HepG2 (cell line): ENCODE data around the gene ENTREP3. TPM values are rescaled to one million over a fixed set of nuclear protein-coding genes. Genes with fewer than 3 reads are reported as not detected.

ENCODE experiments used
- FOXP1 ChIP-seq, 2 experiments: fragments of 450-650 bp in 1 of 2; IDR thresholded peaks; 2 replicates each; pipeline ENCODE4 v1.6.1; 2017 to 2018; ENCODE audit warnings: antibody characterized with exemption in 1 of 2
- IRF2 ChIP-seq: IDR thresholded peaks from 2 replicates; pipeline ENCODE4 v1.6.1; 2018; ENCODE audit warnings: missing genetic modification reagents, missing compliant biosample characterization
- ONECUT2 ChIP-seq: sonication (generic); formaldehyde crosslinking; IDR thresholded peaks from 2 replicates; pipeline ENCODE4 v1.4.0; 2020; ENCODE audit warnings: missing genetic modification reagents
- POLR2G ChIP-seq: fragments of 200-400 bp; formaldehyde crosslinking; IDR thresholded peaks from 2 replicates; pipeline ENCODE4 v1.6.1; 2018; ENCODE audit warnings: mild to moderate bottlenecking, low read depth, low read length, moderate library complexity
- REL ChIP-seq: sonication (generic); formaldehyde crosslinking; conservative IDR thresholded peaks from 2 replicates; pipeline ENCODE4 v1.8.0; 2022; ENCODE audit warnings: mild to moderate bottlenecking, missing genetic modification reagents, moderate library complexity
- SMYD3 ChIP-seq: sonication (generic); formaldehyde crosslinking; IDR thresholded peaks from 2 replicates; pipeline ENCODE4 v1.8.1; 2023; ENCODE audit warnings: mild to moderate bottlenecking, missing genetic modification reagents
- SPEN ChIP-seq: sonication (generic); formaldehyde crosslinking; IDR thresholded peaks from 2 replicates; pipeline ENCODE4 v1.5.1; 2020; ENCODE audit warnings: low read depth, mild to moderate bottlenecking, missing genetic modification reagents
- SUZ12 ChIP-seq: fragments of 150-350 bp; IDR thresholded peaks from 2 replicates; pipeline ENCODE4 v1.6.1; 2014; ENCODE audit warnings: low read depth, low read length
- ZBTB25 ChIP-seq: IDR thresholded peaks from 2 replicates; pipeline ENCODE4 v1.6.1; 2018; ENCODE audit warnings: missing genetic modification reagents
- ZBTB37 ChIP-seq: sonication (generic); formaldehyde crosslinking; IDR thresholded peaks from 2 replicates; pipeline ENCODE4 v1.4.0; 2020; ENCODE audit warnings: mild to moderate bottlenecking, missing genetic modification reagents
- ZBTB42 ChIP-seq: sonication (generic); formaldehyde crosslinking; IDR thresholded peaks from 2 replicates; pipeline ENCODE4 v1.5.0; 2020; ENCODE audit warnings: mild to moderate bottlenecking, missing genetic modification reagents
- ZFX ChIP-seq: sonication (generic); formaldehyde crosslinking; IDR thresholded peaks from 2 replicates; pipeline ENCODE4 v1.4.0; 2020; ENCODE audit warnings: mild to moderate bottlenecking, low read depth, missing genetic modification reagents, moderate library complexity
- ZNF12 ChIP-seq: sonication (generic); formaldehyde crosslinking; IDR thresholded peaks from 2 replicates; pipeline ENCODE4 v1.5.0; 2020; ENCODE audit warnings: missing genetic modification reagents
- ZNF607 ChIP-seq: sonication (generic); formaldehyde crosslinking; IDR thresholded peaks from 2 replicates; pipeline ENCODE4 v1.5.1; 2020; ENCODE audit warnings: missing genetic modification reagents, mild to moderate bottlenecking, borderline replicate concordance
- ZNF670 ChIP-seq: sonication (generic); formaldehyde crosslinking; IDR thresholded peaks from 2 replicates; pipeline ENCODE4 v1.8.0; 2022; ENCODE audit warnings: mild to moderate bottlenecking, missing genetic modification reagents, borderline replicate concordance
- ZNF691 ChIP-seq: sonication (generic); formaldehyde crosslinking; IDR thresholded peaks from 2 replicates; pipeline ENCODE4 v1.4.0; 2020; ENCODE audit warnings: missing genetic modification reagents, low read depth, mild to moderate bottlenecking, borderline replicate concordance
- ZNF782 ChIP-seq: sonication (generic); formaldehyde crosslinking; IDR thresholded peaks from 2 replicates; pipeline ENCODE4 v1.4.0; 2020; ENCODE audit warnings: missing genetic modification reagents, mild to moderate bottlenecking, borderline replicate concordance
- polyA plus RNA-seq, 8 experiments: library from polyadenylated mRNA; depleted of rRNA in 3 of 8; stranded (reverse) in 7 of 8; unstranded in 1 of 8; fragments of >200 nt; fragmentation: Illumina TruSeq in 4 of 8; extraction: Trizol in 4 of 8; gene quantifications; 2 replicates each; pipeline versions ENCODE4 v1.2.1 to v1.2.3, GENCODE V29; 2011 to 2016; ENCODE audit warnings: low read depth in 4 of 8, missing spikeins in 1 of 8, mixed read lengths in 1 of 8; ENCODE audit not compliant: insufficient read depth in 1 of 8
- total RNA-seq, 5 experiments: library from RNA; depleted of rRNA; stranded (reverse); fragments of >200 nt; fragmentation: Illumina TruSeq; extraction: Trizol; gene quantifications; 2 replicates each; pipeline ENCODE4 v1.2.3, GENCODE V29; 2016; ENCODE audit warnings: low read depth in 1 of 5
- TF ChIP-seq, protein P1 (sequence below): sonication (generic); formaldehyde crosslinking; IDR thresholded peaks from 2 replicates; pipeline ENCODE4 v1.8.1; 2023; ENCODE audit warnings: missing genetic modification reagents, inconsistent platforms, borderline replicate concordance
- TF ChIP-seq, protein P2 (sequence below): sonication (generic); formaldehyde crosslinking; IDR thresholded peaks from 2 replicates; pipeline ENCODE4 v1.8.1; 2023; ENCODE audit warnings: mild to moderate bottlenecking, missing genetic modification reagents
- TF ChIP-seq, protein P3 (sequence below): sonication (generic); formaldehyde crosslinking; IDR thresholded peaks from 2 replicates; pipeline ENCODE4 v1.4.0; 2020; ENCODE audit warnings: missing genetic modification reagents

The ENTREP3 gene
- total and polyA plus RNA-seq, 2 of the 13 experiments (the other 11 are each of a cell fraction or from before 2014, with no cell fraction given): 4.1 to 9.9 TPM

GRCh38 chr1:155261852-155262673 lies 6.8 kb upstream of the ENTREP3 start, which contains the start of gene SCAMP3 (continued):
- TF ChIP-seq ZBTB25 (CRISPR knock-in tag): peak; percentile 90; the same call in 1 of the 2 replicates
- TF ChIP-seq, protein P1, sequence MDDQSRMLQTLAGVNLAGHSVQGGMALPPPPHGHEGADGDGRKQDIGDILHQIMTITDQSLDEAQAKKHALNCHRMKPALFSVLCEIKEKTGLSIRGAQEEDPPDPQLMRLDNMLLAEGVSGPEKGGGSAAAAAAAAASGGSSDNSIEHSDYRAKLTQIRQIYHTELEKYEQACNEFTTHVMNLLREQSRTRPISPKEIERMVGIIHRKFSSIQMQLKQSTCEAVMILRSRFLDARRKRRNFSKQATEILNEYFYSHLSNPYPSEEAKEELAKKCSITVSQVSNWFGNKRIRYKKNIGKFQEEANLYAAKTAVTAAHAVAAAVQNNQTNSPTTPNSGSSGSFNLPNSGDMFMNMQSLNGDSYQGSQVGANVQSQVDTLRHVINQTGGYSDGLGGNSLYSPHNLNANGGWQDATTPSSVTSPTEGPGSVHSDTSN (CRISPR knock-in tag): no peak
- no peak for TF ChIP-seq FOXP1 (IDR thresholded peaks at IDR 0.05)
- no peak for TF ChIP-seq FOXP1 (CRISPR knock-in tag; IDR thresholded peaks at IDR 0.05)
- peak; percentile 87 for TF ChIP-seq ZBTB42 (CRISPR knock-in tag)
- peak; percentile 87 for TF ChIP-seq SPEN (CRISPR knock-in tag)
- no peak for TF ChIP-seq ZBTB37
- TF ChIP-seq IRF2: peak; percentile 97
- TF ChIP-seq ZNF691 (CRISPR knock-in tag): no peak
- peak; percentile 79 for TF ChIP-seq SUZ12
- TF ChIP-seq, protein P2, sequence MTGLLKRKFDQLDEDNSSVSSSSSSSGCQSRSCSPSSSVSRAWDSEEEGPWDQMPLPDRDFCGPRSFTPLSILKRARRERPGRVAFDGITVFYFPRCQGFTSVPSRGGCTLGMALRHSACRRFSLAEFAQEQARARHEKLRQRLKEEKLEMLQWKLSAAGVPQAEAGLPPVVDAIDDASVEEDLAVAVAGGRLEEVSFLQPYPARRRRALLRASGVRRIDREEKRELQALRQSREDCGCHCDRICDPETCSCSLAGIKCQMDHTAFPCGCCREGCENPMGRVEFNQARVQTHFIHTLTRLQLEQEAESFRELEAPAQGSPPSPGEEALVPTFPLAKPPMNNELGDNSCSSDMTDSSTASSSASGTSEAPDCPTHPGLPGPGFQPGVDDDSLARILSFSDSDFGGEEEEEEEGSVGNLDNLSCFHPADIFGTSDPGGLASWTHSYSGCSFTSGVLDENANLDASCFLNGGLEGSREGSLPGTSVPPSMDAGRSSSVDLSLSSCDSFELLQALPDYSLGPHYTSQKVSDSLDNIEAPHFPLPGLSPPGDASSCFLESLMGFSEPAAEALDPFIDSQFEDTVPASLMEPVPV (CRISPR knock-in tag): peak; percentile 90
- 0 out of 2 replicates have a peak, but pooled peaks have one; percentile 39 for TF ChIP-seq REL (CRISPR knock-in tag)
- peak; percentile 9; the same call in 1 of the 2 replicates for TF ChIP-seq ONECUT2
- TF ChIP-seq, protein P3, sequence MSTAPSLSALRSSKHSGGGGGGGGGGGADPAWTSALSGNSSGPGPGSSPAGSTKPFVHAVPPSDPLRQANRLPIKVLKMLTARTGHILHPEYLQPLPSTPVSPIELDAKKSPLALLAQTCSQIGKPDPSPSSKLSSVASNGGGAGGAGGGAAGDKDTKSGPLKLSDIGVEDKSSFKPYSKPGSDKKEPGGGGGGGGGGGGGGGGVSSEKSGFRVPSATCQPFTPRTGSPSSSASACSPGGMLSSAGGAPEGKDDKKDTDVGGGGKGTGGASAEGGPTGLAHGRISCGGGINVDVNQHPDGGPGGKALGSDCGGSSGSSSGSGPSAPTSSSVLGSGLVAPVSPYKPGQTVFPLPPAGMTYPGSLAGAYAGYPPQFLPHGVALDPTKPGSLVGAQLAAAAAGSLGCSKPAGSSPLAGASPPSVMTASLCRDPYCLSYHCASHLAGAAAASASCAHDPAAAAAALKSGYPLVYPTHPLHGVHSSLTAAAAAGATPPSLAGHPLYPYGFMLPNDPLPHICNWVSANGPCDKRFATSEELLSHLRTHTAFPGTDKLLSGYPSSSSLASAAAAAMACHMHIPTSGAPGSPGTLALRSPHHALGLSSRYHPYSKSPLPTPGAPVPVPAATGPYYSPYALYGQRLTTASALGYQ (CRISPR knock-in tag): peak; percentile 37
- TF ChIP-seq ZNF12: peak; percentile 69
- TF ChIP-seq POLR2G: peak; percentile 97
- 0 out of 2 replicates have a peak, but pooled peaks have one; percentile 85 for TF ChIP-seq ZNF782 (CRISPR knock-in tag)
- 0 out of 2 replicates have a peak, but pooled peaks have one; percentile 52 for TF ChIP-seq SMYD3 (CRISPR knock-in tag)
- peak; percentile 85; the same call in 1 of the 2 replicates for TF ChIP-seq ZNF670 (CRISPR knock-in tag)
- peak; percentile 96 for TF ChIP-seq ZFX (CRISPR knock-in tag)
- TF ChIP-seq ZNF607 (CRISPR knock-in tag): peak; percentile 83
